ENCODE measurements around the gene XKR8.

GRCh38 chr1:27952147-27952546 lies 7.6 kb upstream of the XKR8 start:
- TF ChIP-seq POLR2A (IDR thresholded peaks at IDR 0.05) (no peak), CTCF (IDR thresholded peaks at IDR 0.05) (no peak)

Data from testis (tissue), 2 donors.